NCI-H2196 (cell line): ENCODE results near the gene IGFALS.

Experiments
- DNase-seq: peaks from one replicate; lab custom pipeline; 2025; ENCODE audit not compliant: unreplicated experiment; lab: John Stamatoyannopoulos, UW

Gene IGFALS

GRCh38 chr16:1793578-1794220 is at the start of gene IGFALS:
IGFALS (minus strand) TSS chr16:1793705; CDS start chr16:1793652, 53 bp downstream.
- no peak for DNase-seq

- no peak for DNase-seq
Observed at GRCh38 chr16:1839554-1839953, 46.0 kb upstream of the IGFALS start.

- no peak for DNase-seq
Observed at GRCh38 chr16:1834096-1834495, 40.6 kb upstream of the IGFALS start.

GRCh38 chr16:1832838-1833454 is 39.4 kb upstream of the IGFALS start:
- no peak for DNase-seq

- no peak for DNase-seq
Observed at GRCh38 chr16:1831186-1832075, 37.9 kb upstream of the IGFALS start.

GRCh38 chr16:1830213-1830612 is 36.7 kb upstream of the IGFALS start:
- DNase-seq = no peak

- DNase-seq = no peak
Observed at GRCh38 chr16:1828645-1829410, 35.3 kb upstream of the IGFALS start.

- DNase-seq = peak; percentile 93
Observed at GRCh38 chr16:1826691-1827573, 33.4 kb upstream of the IGFALS start, which contains the start of the genes FAHD1 and HAGH. FAHD1 (plus strand) TSS chr16:1827206; CDS start chr16:1827239, 33 bp downstream. HAGH (minus strand) TSS chr16:1826825; CDS start chr16:1826787, 38 bp downstream.

- peak; percentile 75 for DNase-seq
Observed at GRCh38 chr16:1825864-1826690, 32.6 kb upstream of the IGFALS start.

GRCh38 chr16:1825381-1825863 is 31.9 kb upstream of the IGFALS start:
- DNase-seq = no peak

GRCh38 chr16:1823821-1824220 is 30.3 kb upstream of the IGFALS start:
- DNase-seq = no peak

- no peak for DNase-seq
Observed at GRCh38 chr16:1822801-1823200, 29.3 kb upstream of the IGFALS start.

GRCh38 chr16:1821861-1822611 is 28.5 kb upstream of the IGFALS start:
- no peak for DNase-seq

GRCh38 chr16:1820946-1821290 is 27.4 kb upstream of the IGFALS start:
- DNase-seq = no peak

GRCh38 chr16:1820096-1820945 is 26.8 kb upstream of the IGFALS start:
- no peak for DNase-seq

- DNase-seq = no peak
Observed at GRCh38 chr16:1819611-1820010, 26.1 kb upstream of the IGFALS start.

- no peak for DNase-seq
Observed at GRCh38 chr16:1818873-1819525, 25.5 kb upstream of the IGFALS start.
